OCI-LY1 (cell line): ENCODE data around the gene PEX7.
"Not testable (repeated sequence)": the region's sequence is repeated elsewhere in the genome, so short reads cannot be mapped to it uniquely, and the experiment has no call there.

Source experiments
- H2AFZ ChIP-seq: fragments of 200-600 bp; sonication (generic), shearing (Covaris generic); 2 replicates; pipeline ENCODE4 v1.6.0; 2014; ENCODE audit warnings: antibody characterized with exemption, mild to moderate bottlenecking, low read length
- H3F3A ChIP-seq: fragments of 200-600 bp; sonication (generic), shearing (Covaris generic); 2 replicates; pipeline ENCODE4 v1.6.0; 2014; ENCODE audit warnings: mild to moderate bottlenecking, antibody characterized with exemption, low read length, moderate library complexity; ENCODE audit not compliant: insufficient read depth
- H3K27ac ChIP-seq: fragments of 200-600 bp; sonication (generic); 2 replicates; pipeline ENCODE4 v1.5.1; 2014; ENCODE audit warnings: low read length, mixed run types, mild to moderate bottlenecking, low read depth; ENCODE audit not compliant: poor library complexity, severe bottlenecking
- H3K27me3 ChIP-seq: fragments of 200-600 bp; sonication (generic); 2 replicates; pipeline ENCODE4 v1.6.0; 2014; ENCODE audit warnings: antibody characterized with exemption, mild to moderate bottlenecking, low read length, moderate library complexity; ENCODE audit not compliant: insufficient read depth
- H3K36me3 ChIP-seq: fragments of 200-600 bp; sonication (generic); 2 replicates; pipeline ENCODE4 v1.6.1; 2014; ENCODE audit warnings: mild to moderate bottlenecking, antibody characterized with exemption, low read length, moderate library complexity, mixed read lengths; ENCODE audit not compliant: insufficient read depth
- H3K4me1 ChIP-seq: fragments of 200-600 bp; sonication (generic); 2 replicates; pipeline ENCODE4 v1.5.1; 2014; ENCODE audit warnings: mild to moderate bottlenecking, low read length, moderate library complexity; ENCODE audit not compliant: insufficient read depth, severe bottlenecking
- H3K4me2 ChIP-seq: fragments of 200-600 bp; sonication (generic), shearing (Covaris generic); 2 replicates; pipeline ENCODE4 v1.6.1; 2014; ENCODE audit warnings: low read length
- H3K4me3 ChIP-seq: fragments of 200-600 bp; sonication (generic); 2 replicates; pipeline ENCODE4 v1.5.1; 2014; ENCODE audit warnings: low read length, low read depth, mild to moderate bottlenecking, mixed read lengths; ENCODE audit not compliant: poor library complexity, severe bottlenecking
- H3K79me2 ChIP-seq: fragments of 200-600 bp; shearing (Covaris generic); 2 replicates; pipeline ENCODE4 v1.6.1; 2016; ENCODE audit warnings: mixed run types, low read length, mixed read lengths; ENCODE audit not compliant: insufficient read depth
- H3K9ac ChIP-seq: fragments of 200-600 bp; sonication (generic), shearing (Covaris generic); 2 replicates; pipeline ENCODE4 v1.6.1; 2014; ENCODE audit warnings: mild to moderate bottlenecking, low read length, mixed read lengths
- H3K9me2 ChIP-seq: fragments of 200-600 bp; sonication (generic), shearing (Covaris generic); 2 replicates; pipeline ENCODE4 v1.6.1; 2014; ENCODE audit warnings: low read depth, mild to moderate bottlenecking, low read length, mixed read lengths
- H3K9me3 ChIP-seq: fragments of 200-600 bp; shearing (Covaris generic); 2 replicates; pipeline ENCODE4 v1.6.1; 2014; ENCODE audit warnings: low read length, mixed read lengths
- H4K20me1 ChIP-seq: fragments of 200-600 bp; sonication (generic), shearing (Covaris generic); 2 replicates; pipeline ENCODE4 v1.6.0; 2016; ENCODE audit warnings: mild to moderate bottlenecking, low read length; ENCODE audit not compliant: insufficient read depth
- EZH2 ChIP-seq: fragments of 200-600 bp; sonication (generic), shearing (Covaris generic); IDR thresholded peaks from 2 replicates; pipeline ENCODE4 v1.8.0; 2017; ENCODE audit warnings: borderline replicate concordance, mixed run types, mild to moderate bottlenecking, antibody characterized with exemption, low read length, moderate library complexity, mixed read lengths
- TF ChIP-seq, protein P1 (sequence below): fragments of 200-600 bp; sonication (generic), shearing (Covaris generic); IDR thresholded peaks from 2 replicates; pipeline ENCODE4 v1.5.1; 2017; ENCODE audit warnings: mild to moderate bottlenecking, antibody characterized with exemption, low read length, moderate library complexity, mixed read lengths

PEX7 gene

DNA sequence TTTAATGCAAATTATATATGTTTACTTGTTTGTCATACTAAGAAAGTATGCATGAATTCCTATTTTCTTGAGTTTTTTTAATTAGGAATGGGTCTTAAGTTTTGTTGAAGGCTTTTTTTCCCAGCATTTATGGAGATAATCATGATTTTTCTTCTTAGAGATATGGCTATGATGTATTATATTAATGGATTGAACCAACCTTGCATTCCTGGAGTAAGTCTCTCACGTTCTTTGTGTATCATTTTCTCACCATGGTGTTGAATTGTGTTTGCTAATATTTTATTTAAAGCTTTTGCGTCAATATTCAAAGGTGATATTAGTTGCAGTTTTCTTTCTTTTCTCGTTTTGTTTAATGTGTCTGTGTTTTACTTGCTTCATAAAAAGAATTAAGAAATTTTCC lies 51.4 kb downstream of the PEX7 start:
- no peak for TF ChIP-seq EZH2
- TF ChIP-seq, protein P1, sequence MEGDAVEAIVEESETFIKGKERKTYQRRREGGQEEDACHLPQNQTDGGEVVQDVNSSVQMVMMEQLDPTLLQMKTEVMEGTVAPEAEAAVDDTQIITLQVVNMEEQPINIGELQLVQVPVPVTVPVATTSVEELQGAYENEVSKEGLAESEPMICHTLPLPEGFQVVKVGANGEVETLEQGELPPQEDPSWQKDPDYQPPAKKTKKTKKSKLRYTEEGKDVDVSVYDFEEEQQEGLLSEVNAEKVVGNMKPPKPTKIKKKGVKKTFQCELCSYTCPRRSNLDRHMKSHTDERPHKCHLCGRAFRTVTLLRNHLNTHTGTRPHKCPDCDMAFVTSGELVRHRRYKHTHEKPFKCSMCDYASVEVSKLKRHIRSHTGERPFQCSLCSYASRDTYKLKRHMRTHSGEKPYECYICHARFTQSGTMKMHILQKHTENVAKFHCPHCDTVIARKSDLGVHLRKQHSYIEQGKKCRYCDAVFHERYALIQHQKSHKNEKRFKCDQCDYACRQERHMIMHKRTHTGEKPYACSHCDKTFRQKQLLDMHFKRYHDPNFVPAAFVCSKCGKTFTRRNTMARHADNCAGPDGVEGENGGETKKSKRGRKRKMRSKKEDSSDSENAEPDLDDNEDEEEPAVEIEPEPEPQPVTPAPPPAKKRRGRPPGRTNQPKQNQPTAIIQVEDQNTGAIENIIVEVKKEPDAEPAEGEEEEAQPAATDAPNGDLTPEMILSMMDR = no peak
- Histone ChIP-seq H3K4me1 (no peaks in the 10 kb centered on the region), H3K4me2 (no peak overlapping the region)

GRCh38 chr6:136876469-136876868 lies 54.1 kb downstream of the PEX7 start:
- not testable (repeated sequence) for H2AFZ ChIP-seq, H3K4me2 ChIP-seq, H3K79me2 ChIP-seq, H3K4me3 ChIP-seq, H4K20me1 ChIP-seq, H3K9me2 ChIP-seq, H3K27ac ChIP-seq, H3K9ac ChIP-seq, H3K4me1 ChIP-seq, H3K27me3 ChIP-seq, H3F3A ChIP-seq
- H3K9me3 ChIP-seq = peaks cover 16% of the 10 kb centered on the region
- H3K36me3 ChIP-seq = peaks cover 19% of the 10 kb centered on the region; the same call in 1 of the 2 replicates

More for the DNA sequence above, 51.4 kb downstream of the PEX7 start:
- no peaks in the 10 kb centered on the region for H3F3A ChIP-seq
- no peaks in the 10 kb centered on the region for H3K79me2 ChIP-seq
- H3K9me3 ChIP-seq = peaks cover 16% of the 10 kb centered on the region
- H3K27ac ChIP-seq = no peak overlapping the region
- H3K36me3 ChIP-seq = peaks cover 23% of the 10 kb centered on the region; the same call in 1 of the 2 replicates
- H3K9ac ChIP-seq = no peak overlapping the region
- H2AFZ ChIP-seq = no peak overlapping the region
- no peaks in the 10 kb centered on the region for H3K27me3 ChIP-seq
- no peaks in the 10 kb centered on the region for H4K20me1 ChIP-seq
- no peak overlapping the region for H3K4me3 ChIP-seq
- H3K9me2 ChIP-seq = no peaks in the 10 kb centered on the region

DNA sequence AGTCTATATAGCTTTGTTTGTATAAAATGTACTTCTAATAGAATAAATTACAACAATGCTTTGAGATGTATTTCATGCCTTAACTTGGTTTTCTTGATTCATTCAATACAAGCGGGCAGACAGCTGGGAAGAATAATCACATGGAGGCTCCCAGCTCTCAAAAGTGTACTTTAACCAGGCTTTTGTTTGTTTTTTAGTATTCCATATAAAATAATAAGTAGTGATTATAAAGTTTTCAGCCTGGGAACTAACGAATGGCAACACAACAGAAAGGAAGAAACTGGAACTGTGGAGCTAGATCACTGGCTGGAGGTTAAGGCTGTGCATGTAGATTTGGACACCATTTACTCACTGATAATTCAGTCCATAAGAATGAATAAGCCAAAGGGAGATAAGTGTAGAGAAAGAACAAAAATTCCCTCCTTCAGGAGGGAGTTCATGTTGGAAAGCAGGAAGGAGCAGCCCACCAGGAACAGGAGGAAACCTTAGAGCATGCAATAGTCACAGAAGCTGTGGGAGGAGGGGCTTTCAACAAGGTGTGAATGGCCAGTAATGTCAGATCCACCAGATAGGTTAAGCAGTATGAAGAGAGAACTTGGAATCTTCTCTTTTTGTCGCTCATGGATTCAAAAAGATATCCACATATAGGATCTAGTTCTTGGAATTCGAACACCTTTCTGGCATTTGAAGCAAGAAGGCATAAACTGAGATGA lies 58.5 kb downstream of the PEX7 start:
- no peak overlapping the region for H3K4me2 ChIP-seq
- H3K27ac ChIP-seq = no peak overlapping the region
- no peaks in the 10 kb centered on the region for H4K20me1 ChIP-seq
- no peaks in the 10 kb centered on the region for H3K9me2 ChIP-seq
- no peaks in the 10 kb centered on the region for H3K4me1 ChIP-seq
- no peaks in the 10 kb centered on the region for H3K79me2 ChIP-seq
- no peak overlapping the region for H2AFZ ChIP-seq
- H3K9me3 ChIP-seq = no peaks in the 10 kb centered on the region
- TF ChIP-seq EZH2 = no peak
- TF ChIP-seq, protein P1 = no peak
- H3K36me3 ChIP-seq = no peaks in the 10 kb centered on the region
- no peak overlapping the region for H3K4me3 ChIP-seq
- H3K27me3 ChIP-seq = no peaks in the 10 kb centered on the region
- H3F3A ChIP-seq = no peaks in the 10 kb centered on the region
- no peak overlapping the region for H3K9ac ChIP-seq

- H3K4me3 ChIP-seq = no peak overlapping the region
- TF ChIP-seq, protein P1 = no peak
- H3K27ac ChIP-seq = no peak overlapping the region
- no peak overlapping the region for H3K4me2 ChIP-seq
- no peaks in the 10 kb centered on the region for H3K36me3 ChIP-seq
- H2AFZ ChIP-seq = no peak overlapping the region
- H4K20me1 ChIP-seq = no peaks in the 10 kb centered on the region
- no peaks in the 10 kb centered on the region for H3K9me2 ChIP-seq
- H3K4me1 ChIP-seq = peaks cover 24% of the 10 kb centered on the region
- no peaks in the 10 kb centered on the region for H3F3A ChIP-seq
- H3K79me2 ChIP-seq = no peaks in the 10 kb centered on the region
- no peak overlapping the region for H3K9ac ChIP-seq
- H3K9me3 ChIP-seq = no peaks in the 10 kb centered on the region
- H3K27me3 ChIP-seq = no peaks in the 10 kb centered on the region
These were observed 63.7 kb downstream of the PEX7 start for GRCh38 chr6:136886091-136886490.
